A673 (cell line): ENCODE results near the gene FHIT. TPM values are rescaled to one million over a fixed set of nuclear protein-coding genes. Genes with fewer than 3 reads are reported as not detected.

Experiments used
- BruUV-seq: library from RNA; stranded (reverse); fragments of 400-500 nt; replicated peaks from 2 replicates; lab custom pipeline; 2021; lab: Mats Ljungman, UMichigan
- CTCF ChIA-PET: fragments of 300-600 bp; sonication (Branson Sonifier 250); formaldehyde crosslinking; loops from one replicate; lab custom pipeline; 2022; ENCODE audit warnings: antibody characterized with exemption; lab: Charles Lee
- POLR2A ChIA-PET: fragments of 300-600 bp; sonication (Branson Sonifier 250); formaldehyde crosslinking; loops from one replicate; lab custom pipeline; 2022; ENCODE audit warnings: antibody characterized with exemption; ENCODE audit not compliant: low non-redundant PET; lab: Charles Lee
- DNase-seq: peaks from one replicate; pipeline ENCODE4 v3.0.0-alpha.2; 2015; ENCODE audit warnings: low spot score
- H3K27ac ChIP-seq: fragments of 200-600 bp; sonication (generic); 2 replicates; pipeline ENCODE4 v1.5.1; 2016; ENCODE audit warnings: mixed run types, low read depth, mild to moderate bottlenecking, mixed read lengths, antibody characterized with exemption, low read length; ENCODE audit not compliant: poor library complexity, severe bottlenecking
- H3K27me3 ChIP-seq: fragments of 200-600 bp; sonication (generic); replicated peaks from 2 replicates; pipeline ENCODE4 v1.6.1; 2017; ENCODE audit warnings: mixed run types, low read depth, mild to moderate bottlenecking, mixed read lengths, antibody characterized with exemption, low read length; ENCODE audit not compliant: insufficient read depth, poor library complexity
- H3K36me3 ChIP-seq: fragments of 200-600 bp; sonication (generic); 2 replicates; pipeline ENCODE4 v1.6.1; 2016; ENCODE audit warnings: mixed run types, mild to moderate bottlenecking, mixed read lengths, antibody characterized with exemption, low read length; ENCODE audit not compliant: insufficient read depth, poor library complexity, severe bottlenecking
- H3K4me1 ChIP-seq: fragments of 200-600 bp; sonication (generic); 2 replicates; pipeline ENCODE4 v1.6.1; 2017; ENCODE audit warnings: mixed run types, mild to moderate bottlenecking, mixed read lengths, antibody characterized with exemption, low read length; ENCODE audit not compliant: insufficient read depth, poor library complexity, severe bottlenecking
- H3K4me3 ChIP-seq: fragments of 200-600 bp; sonication (generic); 2 replicates; pipeline ENCODE4 v1.5.1; 2016; ENCODE audit warnings: low read depth, mixed run types, mild to moderate bottlenecking, mixed read lengths, low read length; ENCODE audit not compliant: poor library complexity, severe bottlenecking
- H3K9me3 ChIP-seq: fragments of 200-600 bp; sonication (generic); 2 replicates; pipeline ENCODE4 v1.6.1; 2016; ENCODE audit warnings: mixed run types, low read depth, mild to moderate bottlenecking, mixed read lengths, antibody characterized with exemption, low read length; ENCODE audit not compliant: poor library complexity, severe bottlenecking
- CTCF ChIP-seq: fragments of 300-800, 200-600 bp; sonication (generic); conservative IDR thresholded peaks from 2 replicates; pipeline ENCODE4 v1.5.1; 2017; ENCODE audit warnings: low read depth, mild to moderate bottlenecking, antibody characterized with exemption, low read length, moderate library complexity, mixed read lengths
- EZH2 ChIP-seq: fragments of 200-600 bp; sonication (generic); IDR thresholded peaks from 2 replicates; pipeline ENCODE4 v1.6.1; 2017; ENCODE audit warnings: borderline replicate concordance, low read depth, mild to moderate bottlenecking, mixed read lengths, antibody characterized with exemption, low read length; ENCODE audit not compliant: poor library complexity, severe bottlenecking
- intact Hi-C: fragments of 100-400 bp; cut with micrococcal nuclease; formaldehyde crosslinking; loops from one replicate; pipeline ENCODE4 v1.10.0; 2022; ENCODE audit not compliant: unreplicated experiment
- total RNA-seq: library from RNA; stranded (reverse); gene quantifications from 2 replicates; pipeline ENCODE4 v1.2.3, GENCODE V29; 2021

FHIT gene
- total RNA-seq, 1 experiment from 2014 or later = not detected

DNA sequence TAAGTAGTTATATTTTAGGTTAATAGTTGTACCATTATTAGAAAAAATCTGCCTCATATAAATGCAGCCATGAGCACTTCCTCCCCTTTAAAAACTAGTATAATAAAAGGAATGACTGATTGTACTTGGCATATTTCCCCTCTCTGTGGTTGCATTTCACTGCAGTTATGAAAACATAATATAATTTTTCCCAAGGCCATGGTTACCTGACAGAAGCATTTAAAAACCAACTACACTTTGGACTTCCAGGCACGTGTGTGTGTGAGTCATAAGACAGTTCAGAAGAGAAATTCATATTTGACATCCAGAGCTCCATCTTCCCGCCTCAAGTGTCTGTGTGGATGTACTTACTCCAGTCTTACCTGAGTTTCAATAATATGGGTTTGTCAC lies 1373.2 kb downstream of the FHIT start:
- intact Hi-C loops = no loop called here
- no peak overlapping the region for H3K4me3 ChIP-seq
- H3K4me1 ChIP-seq = no peaks in the 10 kb centered on the region
- ChIA-PET POLR2A (no interaction called here), CTCF (no interaction called here)
- H3K36me3 ChIP-seq = no peaks in the 10 kb centered on the region
- no peak overlapping the region for H3K27ac ChIP-seq
- no peak for DNase-seq
- no peaks in the 10 kb centered on the region for H3K27me3 ChIP-seq
- no peaks in the 10 kb centered on the region for H3K9me3 ChIP-seq
- TF ChIP-seq EZH2 = no peak
- TF ChIP-seq CTCF = no peak
- no TSS peak for BruUV-seq

GRCh38 chr3:59877263-59878037 lies 1373.8 kb downstream of the FHIT start:
- BruUV-seq = no TSS peak
- ChIA-PET POLR2A (no interaction called here), CTCF (no interaction called here)
- Histone ChIP-seq H3K4me3 (no peak overlapping the region), H3K36me3 (no peaks in the 10 kb centered on the region), H3K4me1 (no peaks in the 10 kb centered on the region), H3K27ac (no peak overlapping the region), H3K27me3 (no peaks in the 10 kb centered on the region), H3K9me3 (no peaks in the 10 kb centered on the region)
- intact Hi-C loops = no loop called here
- TF ChIP-seq CTCF (no peak), EZH2 (no peak)
- DNase-seq = no peak

GRCh38 chr3:59876533-59877062 lies 1374.7 kb downstream of the FHIT start:
- CTCF ChIA-PET = no interaction called here
- BruUV-seq = no TSS peak
- DNase-seq = no peak

More at GRCh38 chr3:59876533-59877062, 1374.7 kb downstream of the FHIT start:
- Histone ChIP-seq H3K27ac (no peak overlapping the region), H3K27me3 (no peaks in the 10 kb centered on the region), H3K4me3 (no peak overlapping the region), H3K36me3 (no peaks in the 10 kb centered on the region), H3K4me1 (no peaks in the 10 kb centered on the region), H3K9me3 (no peaks in the 10 kb centered on the region)
- TF ChIP-seq EZH2 (no peak), CTCF (no peak)
- intact Hi-C loops = no loop called here
- POLR2A ChIA-PET = no interaction called here
